DMS79 treated with DMSO at 0.1 percent for 48 hours (cell line): ENCODE measurements around the gene HDHD2.
"Not testable (repeated sequence)": the region's sequence is repeated elsewhere in the genome, so short reads cannot be mapped to it uniquely, and the experiment has no call there.

ENCODE experiments used
- DNase-seq: peaks from one replicate; lab custom pipeline; 2025; lab: John Stamatoyannopoulos, UW

HDHD2 gene

GRCh38 chr18:47150029-47150823 lies at the start of gene HDHD2:
Gene HDHD2 (minus strand): TSS chr18:47150500. CDS start chr18:47136439, 14,061 bp downstream.
- DNase-seq, result peak; percentile 80

GRCh38 chr18:47195961-47196360 lies 45.7 kb upstream of the HDHD2 start:
- not testable (repeated sequence) for DNase-seq

GRCh38 chr18:47191961-47192360 lies 41.7 kb upstream of the HDHD2 start:
- DNase-seq, result no peak

GRCh38 chr18:47187721-47188120 lies 37.4 kb upstream of the HDHD2 start:
- no peak for DNase-seq

- DNase-seq, result no peak
Observed at GRCh38 chr18:47184419-47185050, 34.2 kb upstream of the HDHD2 start.

GRCh38 chr18:47182156-47182555 lies 31.9 kb upstream of the HDHD2 start:
- DNase-seq, result not testable (repeated sequence)

- DNase-seq, result no peak
Observed at GRCh38 chr18:47180765-47181164, 30.5 kb upstream of the HDHD2 start.

GRCh38 chr18:47179520-47179919 lies 29.2 kb upstream of the HDHD2 start:
- DNase-seq, result peak; percentile 4

GRCh38 chr18:47175898-47176575 lies 25.7 kb upstream of the HDHD2 start, which contains the start of gene IER3IP1:
Gene IER3IP1 (minus strand): TSS chr18:47176364. CDS start chr18:47176277, 87 bp downstream.
- peak; percentile 86 for DNase-seq

- no peak for DNase-seq
Observed at GRCh38 chr18:47175283-47175897, 25.1 kb upstream of the HDHD2 start.

GRCh38 chr18:47174545-47175116 lies 24.3 kb upstream of the HDHD2 start:
- no peak for DNase-seq

- no peak for DNase-seq
Observed at GRCh38 chr18:47172476-47172875, 22.2 kb upstream of the HDHD2 start.

- no peak for DNase-seq
Observed at GRCh38 chr18:47168913-47169312, 18.6 kb upstream of the HDHD2 start.

- no peak for DNase-seq
Observed at GRCh38 chr18:47168509-47168908, 18.2 kb upstream of the HDHD2 start.

GRCh38 chr18:47166294-47166693 lies 16.0 kb upstream of the HDHD2 start:
- no peak for DNase-seq

- no peak for DNase-seq
Observed at GRCh38 chr18:47163241-47163640, 12.9 kb upstream of the HDHD2 start.

GRCh38 chr18:47160256-47160655 lies 10.0 kb upstream of the HDHD2 start:
- no peak for DNase-seq

GRCh38 chr18:47158404-47158803 lies 8.1 kb upstream of the HDHD2 start:
- DNase-seq, result not testable (repeated sequence)

- no peak for DNase-seq
Observed at GRCh38 chr18:47151439-47151838, 1.1 kb upstream of the HDHD2 start.

- no peak for DNase-seq
Observed at GRCh38 chr18:47150824-47151366, 595 bp upstream of the HDHD2 start.

GRCh38 chr18:47149457-47150028 lies 757 bp downstream of the HDHD2 start:
- no peak for DNase-seq
